Esophagus muscularis mucosa (tissue), 4 donors: ENCODE results near the gene PUSL1.

Experiments
- CTCF ChIP-seq, 3 experiments: fragments of 200-600 bp in 2 of 3; fragments of 450-650 bp in 1 of 3; sonication (generic) in 2 of 3; IDR thresholded peaks; one replicate each; pipeline ENCODE4 v1.5.1; 2017 to 2019; ENCODE audit warnings: antibody characterized with exemption in 3 of 3, mild to moderate bottlenecking in 2 of 3, moderate library complexity in 1 of 3
- EP300 ChIP-seq: sonication (generic); formaldehyde crosslinking; IDR thresholded peaks from one replicate; pipeline ENCODE4 v1.6.1; 2017; ENCODE audit warnings: antibody characterized with exemption
- POLR2A ChIP-seq: fragments of 450-650 bp; IDR thresholded peaks from one replicate; pipeline ENCODE4 v1.6.1; 2017; ENCODE audit warnings: antibody characterized with exemption, moderate library complexity, mild to moderate bottlenecking, low read depth
- POLR2AphosphoS5 ChIP-seq, 2 donors: sonication (generic); formaldehyde crosslinking; IDR thresholded peaks; one replicate each; pipeline ENCODE4 v1.6.1; 2017; ENCODE audit warnings: antibody characterized with exemption in 2 of 2

GRCh38 chr1:1343811-1344421 lies 35.5 kb downstream of the PUSL1 start:
- TF ChIP-seq POLR2AphosphoS5 (IDR thresholded peaks at IDR 0.05) (no peak), CTCF (IDR thresholded peaks at IDR 0.05) (no peak), POLR2A (no peak), EP300 (no peak)
